Muscle of arm (tissue), 12 donors: Measurements from ENCODE around the gene SYK. TPM values are rescaled to one million over a fixed set of nuclear protein-coding genes. Genes with fewer than 3 reads are reported as not detected.
A peak's percentile ranks its signal among the peaks of the same experiment; 100 is the strongest.

ENCODE experiments used
- DNase-seq: peaks from one replicate; pipeline ENCODE4 v3.0.0-alpha.2; 2013
- polyA plus RNA-seq, 12 donors: library from polyadenylated mRNA; unstranded; fragments of 120-200 nt; gene quantifications; one replicate each; pipeline ENCODE4 v1.2.1, GENCODE V29; 2013; ENCODE audit not compliant: insufficient read length in 12 of 12

The SYK gene
- polyA plus RNA-seq, 12 donors, result 2.3 to 12.5 (median 2.9) TPM; not detected in 1

DNA sequence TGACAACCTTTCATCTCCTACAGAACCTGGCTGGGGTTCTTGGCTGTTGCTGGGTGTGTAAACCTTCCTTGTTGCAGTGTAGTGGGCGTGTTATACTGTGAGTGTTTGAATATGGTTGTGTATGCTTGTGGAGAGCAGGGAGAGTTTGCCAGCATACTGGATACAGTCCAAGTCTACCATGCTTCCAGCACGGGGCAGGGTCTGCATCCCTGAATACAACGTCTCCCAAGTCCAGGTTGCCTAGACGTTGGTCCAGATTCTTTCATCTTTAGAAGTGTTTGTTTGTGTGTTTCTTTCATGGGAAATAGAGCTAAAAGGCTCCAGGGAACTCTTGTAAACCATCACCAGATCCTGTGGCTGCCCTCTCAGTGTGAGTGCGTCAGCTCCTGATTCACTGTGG, 46.4 kb downstream of the SYK start:
- no peak for DNase-seq

DNA sequence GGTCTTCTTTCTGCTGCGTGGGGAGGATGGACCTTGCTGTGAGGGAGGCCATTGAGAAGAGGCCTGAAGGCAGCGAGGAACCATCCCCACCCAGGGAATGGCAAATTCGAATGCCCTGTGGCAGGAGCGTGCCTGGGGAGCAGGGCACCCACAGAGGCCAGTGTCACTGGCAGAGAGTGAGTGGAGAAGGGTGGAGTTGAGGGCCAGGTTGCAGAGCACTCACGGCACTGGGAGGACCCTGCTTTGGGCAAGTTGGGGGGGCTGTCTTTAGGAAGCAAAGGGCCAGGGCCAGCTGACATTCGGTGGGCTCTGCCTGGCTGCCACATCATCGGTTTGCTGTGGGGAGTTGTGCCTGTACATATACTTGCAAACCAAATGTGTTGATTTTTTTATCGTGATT, 47.2 kb downstream of the SYK start:
- DNase-seq, result no peak

DNA sequence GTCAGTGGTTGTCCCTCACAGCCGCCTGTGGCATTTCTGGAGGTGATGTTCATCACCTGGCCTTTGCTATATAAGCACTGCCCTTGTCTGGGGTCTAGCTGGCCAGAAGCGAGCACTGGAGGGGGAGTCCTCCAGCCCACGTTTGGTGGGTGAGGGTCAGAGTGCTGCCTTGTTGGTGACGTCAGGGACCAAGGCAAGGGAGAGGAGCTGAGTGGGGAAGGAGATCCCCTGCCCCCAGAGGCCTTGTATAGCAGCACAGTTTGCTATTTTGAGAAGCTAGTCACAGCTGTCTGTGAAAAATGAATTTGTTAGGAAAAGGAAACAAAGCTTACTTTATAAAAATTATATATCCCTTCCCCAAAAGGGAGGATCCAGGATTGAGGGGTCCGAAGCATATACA, 49.8 kb downstream of the SYK start:
- DNase-seq, result no peak

GRCh38 chr9:90853945-90854344, 52.3 kb downstream of the SYK start:
- no peak for DNase-seq

GRCh38 chr9:90854637-90855175, 53.1 kb downstream of the SYK start:
- no peak for DNase-seq

DNA sequence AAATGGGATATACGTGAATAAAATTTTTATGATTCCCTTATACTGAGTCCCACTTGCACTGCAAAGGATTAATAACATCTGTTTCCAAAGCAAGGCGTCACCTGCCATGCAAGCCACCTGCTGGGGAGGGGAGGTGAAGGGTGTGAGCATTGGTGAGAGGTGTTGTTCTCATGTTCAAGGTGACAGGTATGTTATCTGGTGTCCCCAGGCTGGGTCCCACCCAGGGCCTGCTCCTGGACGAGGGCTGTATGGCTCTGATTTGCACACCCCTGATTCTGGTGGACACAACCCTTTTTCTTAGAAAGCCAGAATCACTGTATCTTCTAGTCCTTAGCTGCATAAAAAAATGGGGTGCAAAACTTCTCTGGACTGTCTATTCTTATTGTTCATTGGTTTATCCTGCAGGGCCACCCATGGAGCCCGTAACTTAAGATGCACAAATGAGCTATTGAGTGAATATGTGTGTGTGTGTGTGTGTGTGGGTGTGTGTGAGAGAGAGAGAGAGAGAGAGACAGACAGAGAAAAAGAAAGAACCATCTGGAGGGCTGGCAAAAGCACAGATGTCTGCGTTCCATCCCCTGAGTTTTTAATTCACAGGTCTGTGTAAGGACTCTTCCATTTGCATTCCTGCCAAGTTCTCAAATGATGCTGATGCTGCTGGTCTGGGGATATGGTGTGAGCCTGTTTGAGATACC, 53.7 kb downstream of the SYK start:
- no peak for DNase-seq

- no peak for DNase-seq
These were observed 55.5 kb downstream of the SYK start for GRCh38 chr9:90857091-90857490.

DNA sequence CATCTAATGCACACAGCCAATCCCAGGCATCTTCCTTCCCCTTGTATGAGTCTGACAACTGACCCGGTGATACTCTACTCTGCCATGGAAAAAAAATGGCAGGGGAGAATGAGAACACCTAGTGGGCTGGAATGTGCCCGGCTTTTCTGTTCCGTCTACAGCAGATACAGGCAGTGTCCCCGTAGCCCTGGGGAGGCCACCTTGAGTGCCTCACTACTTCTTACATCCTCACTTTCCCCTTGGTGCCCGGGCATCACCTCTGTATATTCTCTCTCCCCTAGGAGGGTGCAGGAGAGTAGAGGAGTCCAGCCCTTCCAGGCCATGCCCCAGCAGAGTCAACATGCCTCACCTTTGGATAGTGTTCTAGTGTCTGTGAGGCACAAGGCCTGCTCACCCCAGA, 56.2 kb downstream of the SYK start:
- no peak for DNase-seq

DNA sequence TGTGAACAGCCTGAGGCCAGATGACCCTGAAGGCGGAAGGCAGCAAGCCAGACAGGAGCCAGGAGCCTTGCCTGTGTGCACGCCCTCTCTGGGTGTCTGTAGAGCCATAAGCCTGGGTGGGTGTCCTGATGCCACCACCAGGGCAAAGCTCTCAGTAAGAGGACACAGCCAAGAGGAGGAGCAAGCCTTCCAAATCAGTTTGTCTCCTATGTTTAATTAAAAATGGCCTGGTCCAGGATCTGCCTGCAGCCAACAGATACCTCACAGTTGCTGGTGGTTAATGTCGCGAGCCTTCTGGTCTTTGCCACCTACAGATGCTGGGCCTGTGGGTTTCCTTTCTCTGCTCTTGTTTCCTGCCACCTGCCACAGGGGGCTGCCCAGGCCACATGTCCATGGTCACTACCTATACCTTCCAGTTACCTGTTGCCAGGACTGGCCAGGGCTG, 56.9 kb downstream of the SYK start:
- DNase-seq, result no peak

- no peak for DNase-seq
These were observed 58.8 kb downstream of the SYK start for GRCh38 chr9:90860382-90860781.

DNA sequence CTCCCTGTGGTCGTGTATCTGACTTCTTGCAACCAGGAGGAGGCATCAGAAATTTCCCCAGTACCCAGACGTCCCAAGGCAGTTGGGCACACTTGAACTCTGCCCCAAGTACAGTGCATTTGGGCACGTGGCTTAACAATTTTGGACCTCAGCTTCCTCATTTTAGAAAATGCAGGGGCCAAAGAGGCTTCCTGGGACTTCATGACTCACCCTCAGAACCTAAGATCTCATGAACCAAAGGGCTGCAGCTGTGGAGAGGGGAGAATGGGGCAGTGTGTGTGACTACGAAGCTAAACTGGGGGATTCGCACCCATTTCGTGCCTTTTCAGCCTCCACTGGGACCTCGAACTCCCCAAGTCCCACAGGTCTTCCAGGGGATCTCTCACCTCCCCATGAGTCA, 59.2 kb downstream of the SYK start:
- DNase-seq, result no peak

GRCh38 chr9:90861380-90861779, 59.8 kb downstream of the SYK start:
- DNase-seq, result no peak

DNA sequence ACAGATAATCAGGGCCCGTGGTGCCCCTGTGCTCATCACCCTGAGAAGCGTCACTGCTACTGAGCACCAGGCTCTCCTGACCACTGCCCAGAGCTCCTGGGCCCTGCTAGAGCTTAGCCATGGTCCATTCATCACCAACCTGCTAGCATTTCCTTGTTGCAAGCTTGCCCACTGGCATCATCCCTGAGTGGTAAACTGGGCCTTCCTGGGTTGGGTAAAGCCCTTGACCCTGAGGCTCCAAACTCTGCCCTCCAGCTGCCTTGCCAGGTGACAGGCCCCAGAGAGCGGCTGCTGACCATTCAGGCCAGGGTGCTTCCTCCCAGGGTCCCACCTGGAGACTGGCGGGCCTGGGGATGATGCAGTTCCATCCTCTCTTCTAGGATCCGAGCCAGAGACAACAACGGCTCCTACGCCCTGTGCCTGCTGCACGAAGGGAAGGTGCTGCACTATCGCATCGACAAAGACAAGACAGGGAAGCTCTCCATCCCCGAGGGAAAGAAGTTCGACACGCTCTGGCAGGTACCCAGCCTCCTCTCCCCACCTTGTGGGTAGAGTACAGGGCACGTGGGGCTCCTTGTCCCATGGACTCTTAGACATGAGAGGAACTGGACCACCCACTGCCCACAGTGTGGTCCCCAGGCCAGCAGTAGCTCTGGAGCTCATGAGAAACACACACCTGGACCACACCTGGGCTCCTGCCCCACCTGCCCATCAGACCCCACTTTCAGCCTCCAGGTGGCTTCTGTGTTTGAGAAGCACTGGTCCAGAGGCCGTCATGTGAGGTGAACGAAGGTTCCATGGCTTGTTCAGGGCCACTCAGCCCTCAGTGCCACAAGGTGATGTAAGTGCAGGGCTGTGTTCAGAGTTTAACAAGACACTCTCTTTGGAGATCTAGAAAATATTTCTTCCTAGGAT, 60.5 kb downstream of the SYK start:
- DNase-seq, result no peak

GRCh38 chr9:90864779-90865178, 63.2 kb downstream of the SYK start:
- DNase-seq, result no peak

- no peak for DNase-seq
These were observed 65.5 kb downstream of the SYK start for GRCh38 chr9:90867101-90867500.

- DNase-seq, result no peak
These were observed 66.9 kb downstream of the SYK start for GRCh38 chr9:90868555-90868954.

DNA sequence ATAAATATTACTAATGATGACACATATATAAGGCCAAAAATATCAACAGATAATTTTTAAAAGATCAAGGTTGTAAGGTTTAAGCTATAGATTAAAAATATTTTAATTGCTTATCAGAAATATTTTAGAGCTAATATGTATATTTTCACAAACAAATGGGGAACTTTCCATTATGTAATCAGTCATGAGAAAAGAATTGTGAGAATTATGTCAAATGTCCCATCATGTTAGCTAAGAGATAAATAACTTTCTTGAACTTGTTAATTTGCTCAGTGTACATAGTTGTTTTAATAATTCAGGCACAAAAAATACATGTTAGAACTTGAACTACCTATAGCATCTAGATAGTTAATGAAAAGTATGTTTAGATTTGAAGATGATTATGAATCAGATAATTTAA, 67.7 kb downstream of the SYK start:
- no peak for DNase-seq

DNA sequence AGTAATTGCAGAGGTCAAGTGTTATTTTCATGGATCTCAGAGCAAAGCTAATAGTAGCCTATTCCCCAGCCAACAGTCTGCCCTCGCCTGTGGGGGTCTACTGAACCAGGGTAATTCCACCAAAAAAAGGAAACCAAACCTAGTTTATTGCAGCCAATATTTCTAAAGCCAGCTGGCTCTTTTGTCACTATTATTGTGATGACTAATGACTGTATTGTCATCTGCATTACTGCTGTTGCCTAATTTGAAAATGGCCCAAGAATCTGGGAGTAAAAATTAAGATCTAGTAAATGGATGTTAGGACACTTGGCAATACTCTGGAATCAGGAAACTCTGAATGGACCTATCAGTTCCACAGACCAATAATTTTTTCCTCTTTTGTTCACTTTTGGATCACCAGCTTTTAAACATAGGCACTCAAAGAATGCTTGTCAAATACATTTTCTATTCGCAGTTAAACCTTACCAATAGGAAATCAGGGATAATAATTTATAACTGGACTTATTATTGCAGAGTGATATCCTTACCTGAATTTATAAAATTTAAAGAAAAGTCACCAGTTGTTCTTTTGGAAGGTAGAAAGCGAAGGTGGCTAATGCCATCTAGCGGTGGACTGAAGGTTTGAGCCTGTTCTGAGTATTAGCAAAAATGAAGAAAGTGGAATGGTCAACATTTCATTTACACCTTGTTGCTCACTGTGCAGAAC, 69.2 kb downstream of the SYK start:
- DNase-seq, result peak; percentile 48

DNA sequence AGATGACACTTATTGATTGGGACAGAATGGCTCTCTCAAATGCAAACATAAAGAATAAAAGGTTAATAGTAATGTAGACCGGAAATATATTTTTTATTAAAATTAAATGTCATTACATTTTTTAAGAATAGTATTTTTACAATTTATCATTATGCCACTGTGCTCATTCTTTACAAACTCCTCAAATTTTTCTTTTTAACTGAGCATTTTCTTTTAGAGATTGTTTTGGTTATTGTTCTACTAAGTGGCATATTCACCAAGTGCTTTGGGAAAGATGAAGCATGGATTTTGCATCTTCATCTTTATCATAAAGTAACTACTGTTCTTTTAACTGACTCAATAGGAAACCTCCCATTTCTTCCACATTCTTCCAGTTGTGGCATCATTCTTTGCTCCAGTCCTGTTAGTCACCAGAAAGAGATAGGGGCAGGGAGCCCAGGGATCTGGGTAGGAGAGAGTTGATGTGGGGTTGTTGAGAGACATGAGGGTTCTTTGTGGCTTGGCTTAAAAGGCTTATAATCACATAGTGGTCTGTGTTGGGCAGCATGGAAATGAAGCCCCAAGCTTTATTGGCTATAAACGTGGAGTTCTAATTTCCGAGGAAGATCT, 69.8 kb downstream of the SYK start:
- no peak for DNase-seq

DNA sequence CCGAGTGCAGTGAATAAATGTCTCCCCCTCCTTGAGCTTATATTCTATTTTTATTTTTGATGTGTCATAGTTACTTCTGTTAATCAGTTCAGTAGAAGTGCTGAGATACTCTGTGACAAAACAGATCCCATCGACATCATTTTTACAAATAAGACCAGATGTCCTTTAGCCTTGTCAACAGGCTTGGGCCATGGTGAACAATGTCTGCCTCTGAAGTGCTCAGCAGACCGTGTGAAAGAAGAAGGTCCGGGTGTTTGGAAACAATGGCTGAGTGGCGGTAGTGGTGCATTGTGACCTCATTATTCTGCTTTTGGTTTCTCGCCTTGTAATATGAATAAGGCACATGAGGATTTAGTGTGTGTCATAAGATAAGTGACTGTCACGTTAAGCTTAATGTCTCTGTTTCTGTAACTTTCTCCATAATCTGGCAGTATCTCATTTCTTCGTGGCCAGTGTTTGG, 71.2 kb downstream of the SYK start:
- DNase-seq, result no peak

DNA sequence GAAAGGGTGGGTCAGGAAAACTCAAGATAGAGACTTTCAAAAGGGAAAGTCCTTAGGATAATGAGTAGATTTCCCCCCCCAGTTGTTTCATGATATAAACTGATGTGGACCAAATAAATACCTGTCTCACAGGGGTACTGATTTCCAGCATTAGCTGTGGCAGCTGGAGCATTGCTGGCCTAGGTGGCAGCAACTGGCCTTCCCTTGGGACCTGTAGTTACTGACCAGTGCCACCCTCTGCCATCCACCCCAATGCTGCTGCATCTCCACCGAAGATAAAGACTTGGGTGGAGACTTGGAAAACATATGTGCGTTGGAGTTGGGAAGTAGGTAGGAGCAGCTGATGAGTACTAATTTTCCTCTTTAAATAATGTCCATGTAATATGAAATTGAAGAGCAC, 71.8 kb downstream of the SYK start:
- no peak for DNase-seq

GRCh38 chr9:90874194-90874593, 72.6 kb downstream of the SYK start:
- no peak for DNase-seq
